ENCODE measurements around the gene ANAPC10.

DNA sequence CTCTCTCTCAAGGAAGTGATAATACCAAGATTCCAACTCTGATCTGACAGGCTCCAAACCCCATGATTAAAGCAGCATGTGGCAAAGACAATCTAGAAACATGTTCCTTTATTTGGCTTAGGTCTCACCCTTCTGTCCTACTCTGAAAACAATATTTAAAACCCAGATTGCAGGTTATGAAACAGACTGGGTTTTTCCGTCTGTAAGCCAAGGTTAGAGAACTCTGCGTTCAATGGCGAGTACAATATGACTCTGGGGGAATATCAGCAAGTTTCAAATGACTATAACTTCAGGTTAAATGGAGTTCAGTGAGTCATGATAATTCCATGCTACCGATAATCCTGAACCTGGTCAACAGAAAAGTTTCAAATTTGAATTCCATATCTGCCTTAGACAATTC, 50.8 kb downstream of the ANAPC10 start:
- TF ChIP-seq, protein P1, sequence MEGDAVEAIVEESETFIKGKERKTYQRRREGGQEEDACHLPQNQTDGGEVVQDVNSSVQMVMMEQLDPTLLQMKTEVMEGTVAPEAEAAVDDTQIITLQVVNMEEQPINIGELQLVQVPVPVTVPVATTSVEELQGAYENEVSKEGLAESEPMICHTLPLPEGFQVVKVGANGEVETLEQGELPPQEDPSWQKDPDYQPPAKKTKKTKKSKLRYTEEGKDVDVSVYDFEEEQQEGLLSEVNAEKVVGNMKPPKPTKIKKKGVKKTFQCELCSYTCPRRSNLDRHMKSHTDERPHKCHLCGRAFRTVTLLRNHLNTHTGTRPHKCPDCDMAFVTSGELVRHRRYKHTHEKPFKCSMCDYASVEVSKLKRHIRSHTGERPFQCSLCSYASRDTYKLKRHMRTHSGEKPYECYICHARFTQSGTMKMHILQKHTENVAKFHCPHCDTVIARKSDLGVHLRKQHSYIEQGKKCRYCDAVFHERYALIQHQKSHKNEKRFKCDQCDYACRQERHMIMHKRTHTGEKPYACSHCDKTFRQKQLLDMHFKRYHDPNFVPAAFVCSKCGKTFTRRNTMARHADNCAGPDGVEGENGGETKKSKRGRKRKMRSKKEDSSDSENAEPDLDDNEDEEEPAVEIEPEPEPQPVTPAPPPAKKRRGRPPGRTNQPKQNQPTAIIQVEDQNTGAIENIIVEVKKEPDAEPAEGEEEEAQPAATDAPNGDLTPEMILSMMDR (IDR thresholded peaks at IDR 0.05): no peak
- no peak for TF ChIP-seq POLR2A (IDR thresholded peaks at IDR 0.05)
